GM12878 (cell line): ENCODE data around the gene ZFAND2B. TPM values are rescaled to one million over a fixed set of nuclear protein-coding genes. Genes with fewer than 3 reads are reported as not detected.

Experiments used
- ATF2 ChIP-seq: IDR thresholded peaks from 2 replicates; pipeline ENCODE4 v1.6.1; 2012; ENCODE audit warnings: low read length, inconsistent platforms
- BHLHE40 ChIP-seq, 2 experiments: fragments of 450-650 bp in 1 of 2; IDR thresholded peaks; 2 replicates each; pipeline ENCODE4 v1.6.1; 2011 to 2017; ENCODE audit warnings: low read depth in 2 of 2, borderline replicate concordance in 1 of 2, improper control_type of control experiment in 1 of 2, low read length in 1 of 2, mild to moderate bottlenecking in 1 of 2
- ELK1 ChIP-seq: IDR thresholded peaks from 2 replicates; pipeline ENCODE4 v1.6.1; 2012; ENCODE audit warnings: low read depth, low read length, improper control_type of control experiment
- IKZF2 ChIP-seq, 2 experiments: fragments of 450-650 bp; IDR thresholded peaks; 2 replicates each; pipeline ENCODE4 v1.6.1; 2017; ENCODE audit warnings: mild to moderate bottlenecking in 2 of 2, moderate library complexity in 2 of 2
- KAT2A ChIP-seq: conservative IDR thresholded peaks from 2 replicates; pipeline ENCODE4 v1.6.1; 2011; ENCODE audit warnings: low read depth, low read length; ENCODE audit not compliant: control insufficient read depth
- MYC ChIP-seq: IDR thresholded peaks from 2 replicates; pipeline ENCODE4 v1.6.1; 2011; ENCODE audit warnings: mild to moderate bottlenecking, low read length, moderate library complexity, inconsistent platforms; ENCODE audit not compliant: insufficient read depth, insufficient replicate concordance, insufficient read length, severe bottlenecking
- NBN ChIP-seq: fragments of 450-650 bp; IDR thresholded peaks from 2 replicates; pipeline ENCODE4 v1.6.1; 2016
- NFYB ChIP-seq: IDR thresholded peaks from 2 replicates; pipeline ENCODE4 v1.6.1; 2011; ENCODE audit warnings: low read depth, mild to moderate bottlenecking, low read length, improper control_type of control experiment, moderate library complexity; ENCODE audit not compliant: insufficient read depth
- NR2C2 ChIP-seq: IDR thresholded peaks from 2 replicates; pipeline ENCODE4 v1.6.1; 2011; ENCODE audit warnings: borderline replicate concordance, low read depth; ENCODE audit not compliant: control insufficient read depth, insufficient read length
- NR2F1 ChIP-seq: fragments of 450-650 bp; conservative IDR thresholded peaks from 2 replicates; pipeline ENCODE4 v1.6.1; 2017; ENCODE audit warnings: mild to moderate bottlenecking
- POLR2A ChIP-seq: IDR thresholded peaks from 2 replicates; pipeline ENCODE4 v1.6.1; 2011; ENCODE audit warnings: low read depth, mild to moderate bottlenecking, low read length
- PRDM15 ChIP-seq: fragments of 450-650 bp; formaldehyde crosslinking; IDR thresholded peaks from 2 replicates; pipeline ENCODE4 v1.4.0; 2020; ENCODE audit warnings: mild to moderate bottlenecking, moderate library complexity
- RAD51 ChIP-seq: fragments of 450-650 bp; IDR thresholded peaks from 2 replicates; pipeline ENCODE4 v1.6.1; 2016; ENCODE audit warnings: moderate library complexity, mild to moderate bottlenecking, inconsistent platforms
- RB1 ChIP-seq: fragments of 450-650 bp; formaldehyde crosslinking; IDR thresholded peaks from 2 replicates; pipeline ENCODE4 v1.6.1; 2017; ENCODE audit warnings: mild to moderate bottlenecking, borderline replicate concordance
- SPI1 ChIP-seq: IDR thresholded peaks from 2 replicates; pipeline ENCODE4 v1.6.1; 2011; ENCODE audit warnings: low read depth, mild to moderate bottlenecking, low read length, moderate library complexity, borderline replicate concordance; ENCODE audit not compliant: insufficient read depth
- ZNF207 ChIP-seq: fragments of 450-650 bp; IDR thresholded peaks from 2 replicates; pipeline ENCODE4 v1.6.1; 2014; ENCODE audit warnings: antibody characterized with exemption, mild to moderate bottlenecking, borderline replicate concordance
- ZNF24 ChIP-seq: fragments of 450-650 bp; IDR thresholded peaks from 2 replicates; pipeline ENCODE4 v1.6.1; 2017; ENCODE audit warnings: antibody characterized with exemption, mild to moderate bottlenecking
- ZNF274 ChIP-seq: IDR thresholded peaks from one replicate; pipeline ENCODE4 v1.8.0; 2011; ENCODE audit not compliant: insufficient read length, insufficient read depth
- ZNF384 ChIP-seq: IDR thresholded peaks from 2 replicates; pipeline ENCODE4 v1.6.1; 2012; ENCODE audit warnings: low read depth, mild to moderate bottlenecking, low read length, improper control_type of control experiment, borderline replicate concordance
- ZSCAN29 ChIP-seq: fragments of 450-650 bp; IDR thresholded peaks from 2 replicates; pipeline ENCODE4 v1.6.1; 2017; ENCODE audit warnings: mild to moderate bottlenecking, moderate library complexity
- polyA plus RNA-seq, 11 experiments: library from polyadenylated mRNA; depleted of rRNA in 4 of 11; unstranded in 6 of 11; stranded (reverse) in 5 of 11; fragments of >200 nt; fragmentation: Nextera tagmentation in 4 of 11; fragmentation: Illumina TruSeq in 1 of 11; extraction: Ambion mirVana in 4 of 11; extraction: Trizol in 1 of 11; gene quantifications; 1 replicate in 1 of 11; 2 replicates in 10 of 11; pipeline versions ENCODE4 v1.2.1 to v1.2.3, GENCODE V29; 2011 to 2016; ENCODE audit warnings: inconsistent platforms in 2 of 11, missing spikeins in 2 of 11, low read depth in 1 of 11
- total RNA-seq, 4 experiments: library from RNA; depleted of rRNA in 3 of 4; stranded (reverse); fragments of >200 nt in 3 of 4; fragmentation: Illumina TruSeq in 1 of 4; extraction: Trizol in 1 of 4; gene quantifications; 2 replicates each; pipeline versions ENCODE4 v1.2.1 to v1.2.3, GENCODE V29; 2013 to 2021
- TF ChIP-seq, protein P1 (sequence below): fragments of 450-650 bp; IDR thresholded peaks from 2 replicates; pipeline ENCODE4 v1.6.1; 2017; ENCODE audit warnings: mild to moderate bottlenecking, low read depth, inconsistent platforms; ENCODE audit not compliant: poor library complexity, severe bottlenecking
- TF ChIP-seq, protein P2 (sequence below): IDR thresholded peaks from 2 replicates; pipeline ENCODE4 v1.6.1; 2012; ENCODE audit warnings: low read depth, low read length, improper control_type of control experiment

The ZFAND2B gene
- total and polyA plus RNA-seq, 10 of the 15 experiments (the other 5 are each of a cell fraction or from before 2014, with no cell fraction given) = 5.4 to 28.1 (median 22.4) TPM

DNA sequence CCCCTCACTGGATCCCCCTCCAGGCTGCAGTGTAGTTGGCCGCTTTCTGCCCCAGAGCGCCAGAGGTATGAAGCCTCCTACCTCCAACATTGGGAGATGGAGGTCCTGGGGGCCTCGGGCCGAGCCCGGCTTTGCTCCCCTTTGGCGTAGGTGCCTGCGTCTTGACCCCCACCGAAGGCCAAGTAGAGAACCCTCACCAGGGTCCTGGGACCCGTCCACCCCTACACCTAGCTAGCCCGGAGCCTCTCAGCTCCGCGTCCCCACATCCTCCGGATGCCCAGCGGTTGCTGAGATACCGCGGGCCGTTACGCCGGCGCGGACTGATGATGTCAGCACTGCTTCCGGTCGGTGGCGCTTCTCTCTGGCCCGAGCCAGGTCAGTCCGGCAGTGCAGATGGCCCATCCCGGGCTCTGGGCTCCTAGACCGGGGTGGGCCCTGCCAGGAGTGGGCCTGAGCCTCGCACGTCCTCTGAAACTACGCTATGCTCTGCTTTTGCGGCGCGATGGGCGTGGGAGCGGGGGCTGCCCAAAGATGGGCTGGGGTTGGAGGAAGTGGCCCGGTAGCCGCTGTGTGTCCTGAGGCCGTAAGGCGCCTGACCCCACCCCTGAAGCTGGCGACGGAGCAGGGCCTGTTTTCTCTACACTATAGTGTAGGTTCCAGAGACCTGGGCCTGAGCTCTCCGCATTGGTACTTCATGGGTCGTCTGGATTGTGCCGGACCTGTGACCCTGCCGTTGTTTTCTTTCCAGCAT, 38.7 kb downstream of the ZFAND2B start, which contains the start of the genes GLB1L and STK16 (continued):
- TF ChIP-seq NBN (peak; percentile 95), PRDM15 (CRISPR knock-in tag) (no peak), NR2F1 (peak; percentile 50), IKZF2 (IDR thresholded peaks at IDR 0.05) (no peak), MYC (no peak), BHLHE40 (IDR thresholded peaks at IDR 0.05; ENCODE audit: borderline replicate concordance in 1 of 2, low read depth in 2 of 2, low read length in 1 of 2) (peak in 1 of 2 experiments; percentile 55; a peak in 1 of 4 replicates), NFYB (no peak), ZSCAN29 (no peak), RAD51 (no peak), SPI1 (0 out of 2 replicates have a peak, but pooled peaks have one; percentile 9), ZNF274 (no peak), ATF2 (no peak), RB1 (peak; percentile 57; the same call in 1 of the 2 replicates), POLR2A (peak; percentile 96), KAT2A (no peak), ZNF24 (no peak), ZNF384 (no peak), ELK1 (peak; percentile 94), ZNF207 (no peak), NR2C2 (no peak)
- TF ChIP-seq, protein P1, sequence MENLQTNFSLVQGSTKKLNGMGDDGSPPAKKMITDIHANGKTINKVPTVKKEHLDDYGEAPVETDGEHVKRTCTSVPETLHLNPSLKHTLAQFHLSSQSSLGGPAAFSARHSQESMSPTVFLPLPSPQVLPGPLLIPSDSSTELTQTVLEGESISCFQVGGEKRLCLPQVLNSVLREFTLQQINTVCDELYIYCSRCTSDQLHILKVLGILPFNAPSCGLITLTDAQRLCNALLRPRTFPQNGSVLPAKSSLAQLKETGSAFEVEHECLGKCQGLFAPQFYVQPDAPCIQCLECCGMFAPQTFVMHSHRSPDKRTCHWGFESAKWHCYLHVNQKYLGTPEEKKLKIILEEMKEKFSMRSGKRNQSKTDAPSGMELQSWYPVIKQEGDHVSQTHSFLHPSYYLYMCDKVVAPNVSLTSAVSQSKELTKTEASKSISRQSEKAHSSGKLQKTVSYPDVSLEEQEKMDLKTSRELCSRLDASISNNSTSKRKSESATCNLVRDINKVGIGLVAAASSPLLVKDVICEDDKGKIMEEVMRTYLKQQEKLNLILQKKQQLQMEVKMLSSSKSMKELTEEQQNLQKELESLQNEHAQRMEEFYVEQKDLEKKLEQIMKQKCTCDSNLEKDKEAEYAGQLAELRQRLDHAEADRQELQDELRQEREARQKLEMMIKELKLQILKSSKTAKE = no peak
- TF ChIP-seq, protein P2, sequence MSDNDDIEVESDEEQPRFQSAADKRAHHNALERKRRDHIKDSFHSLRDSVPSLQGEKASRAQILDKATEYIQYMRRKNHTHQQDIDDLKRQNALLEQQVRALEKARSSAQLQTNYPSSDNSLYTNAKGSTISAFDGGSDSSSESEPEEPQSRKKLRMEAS = 0 out of 2 replicates have a peak, but pooled peaks have one; percentile 18
